Urothelium cell line (cell line): ENCODE results near the gene VIPR2.

Experiments
- DNase-seq: peaks from one replicate; pipeline ENCODE4 v3.0.0; 2011; ENCODE audit warnings: low spot score, mixed read lengths
- FAIRE-seq: peaks from 2 replicates; lab custom pipeline; 2011; peaks lifted over from hg19 to GRCh38; lab: Jason Lieb, UNC

Gene VIPR2

DNA sequence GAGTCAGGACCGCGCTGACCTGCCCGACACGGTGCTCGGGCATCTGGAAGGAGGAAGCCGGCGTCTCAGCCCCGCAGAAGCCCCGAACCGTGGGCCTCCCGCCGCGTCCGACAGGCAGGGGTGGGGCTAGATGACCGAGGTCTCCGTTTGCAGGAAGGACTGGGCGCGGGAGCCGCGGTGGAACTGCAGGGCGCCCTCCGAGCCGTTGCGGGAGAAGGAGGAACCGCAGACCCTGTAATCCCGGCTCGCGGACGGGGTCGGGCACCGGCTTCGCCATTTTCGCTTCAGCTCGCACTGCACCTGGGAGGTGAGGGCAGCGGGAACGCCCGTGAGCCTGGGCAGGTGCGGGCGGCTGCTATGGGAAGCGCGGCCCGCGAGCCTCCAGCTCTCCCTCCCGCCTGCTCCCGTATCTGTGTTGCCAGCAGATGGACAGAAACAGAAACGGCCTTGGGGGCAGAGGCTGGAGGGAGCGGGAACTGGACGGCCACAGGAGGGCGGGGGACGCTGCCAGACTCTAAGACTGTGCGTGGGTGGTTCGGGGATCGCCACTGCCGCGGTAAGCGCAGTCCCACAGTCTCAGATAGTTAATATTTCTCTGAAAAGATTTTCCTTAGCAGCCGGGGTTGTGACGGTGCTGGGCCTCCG, 114.1 kb downstream of the VIPR2 start:
- FAIRE-seq, result no peak
- peak; percentile 42 for DNase-seq

DNA sequence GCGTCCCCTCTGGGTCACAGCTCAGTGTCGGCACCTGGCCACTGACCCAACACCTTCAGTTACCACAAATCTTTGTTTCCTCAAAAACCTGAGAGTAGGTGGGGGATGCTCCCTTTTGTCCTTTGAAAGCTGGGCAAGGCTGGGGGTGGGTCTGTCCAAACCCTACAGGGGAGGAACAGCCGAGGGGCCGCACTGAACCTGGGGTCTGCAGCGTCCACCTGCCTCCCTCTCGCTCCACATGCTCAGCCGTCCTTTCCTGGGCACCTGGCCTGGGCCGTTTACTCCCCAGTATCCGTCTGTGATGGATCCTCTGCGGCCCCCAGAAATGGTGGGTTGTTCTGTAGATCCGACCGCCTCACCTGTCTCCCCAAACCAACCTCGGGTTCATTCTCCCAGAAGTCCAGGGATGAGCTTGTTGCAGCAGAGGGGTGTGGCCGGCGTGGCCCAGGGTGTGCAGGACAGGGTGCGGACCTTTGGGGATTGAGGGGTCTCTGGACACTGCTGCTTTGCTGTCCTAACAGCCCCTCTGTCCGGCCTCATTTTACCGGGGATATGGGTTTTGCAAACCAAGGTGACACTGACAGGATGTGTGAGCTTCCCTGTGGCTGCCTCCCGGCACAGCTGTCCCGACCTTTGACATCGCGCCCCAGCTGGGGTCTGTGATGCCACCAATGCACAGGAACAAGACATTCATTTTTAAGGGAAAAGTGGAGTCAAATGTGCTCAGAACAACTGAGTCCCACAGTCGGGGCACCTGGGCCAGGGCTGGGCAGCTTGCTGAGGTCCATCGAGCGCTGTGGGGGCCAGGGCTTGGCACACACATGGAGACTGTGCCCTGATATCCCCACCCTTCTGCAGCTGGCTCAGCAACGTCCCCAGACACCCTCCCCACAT, 115.9 kb downstream of the VIPR2 start:
- DNase-seq (no peak), FAIRE-seq (no peak)

DNA sequence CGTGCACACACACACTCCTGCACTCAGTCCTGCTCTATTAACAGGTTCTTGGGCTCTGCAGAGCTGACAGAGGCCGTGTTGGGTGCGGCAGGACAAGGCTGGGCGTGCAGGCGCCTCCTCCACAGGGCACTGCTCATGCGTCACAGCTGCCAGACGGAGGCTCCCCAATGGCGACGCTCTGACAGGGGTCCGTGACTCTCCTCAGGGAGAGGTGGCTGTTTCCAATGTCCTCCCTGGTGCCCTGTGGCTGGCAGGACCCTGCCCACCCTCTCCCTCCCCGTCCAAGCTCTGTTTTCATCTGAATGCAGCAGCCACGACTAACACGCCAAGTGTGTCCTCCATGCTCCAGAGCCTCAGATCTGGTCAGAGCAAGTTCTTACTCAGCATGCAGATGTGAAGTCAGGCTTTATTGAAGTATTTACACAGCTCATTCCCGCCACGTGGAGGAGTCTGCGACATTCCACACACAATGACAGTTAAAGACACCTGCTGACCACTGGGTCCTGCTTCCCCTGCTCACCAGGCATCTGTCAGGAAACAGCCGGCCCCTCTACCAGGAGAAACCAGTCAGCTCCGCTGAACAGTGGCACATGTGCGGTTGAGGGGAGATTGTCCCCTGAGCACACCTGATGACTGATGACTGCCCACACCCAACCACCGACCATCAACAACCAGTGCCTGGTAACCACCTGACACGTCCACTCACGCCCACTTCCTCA, 116.7 kb downstream of the VIPR2 start:
- no peak for FAIRE-seq
- DNase-seq, result no peak

DNA sequence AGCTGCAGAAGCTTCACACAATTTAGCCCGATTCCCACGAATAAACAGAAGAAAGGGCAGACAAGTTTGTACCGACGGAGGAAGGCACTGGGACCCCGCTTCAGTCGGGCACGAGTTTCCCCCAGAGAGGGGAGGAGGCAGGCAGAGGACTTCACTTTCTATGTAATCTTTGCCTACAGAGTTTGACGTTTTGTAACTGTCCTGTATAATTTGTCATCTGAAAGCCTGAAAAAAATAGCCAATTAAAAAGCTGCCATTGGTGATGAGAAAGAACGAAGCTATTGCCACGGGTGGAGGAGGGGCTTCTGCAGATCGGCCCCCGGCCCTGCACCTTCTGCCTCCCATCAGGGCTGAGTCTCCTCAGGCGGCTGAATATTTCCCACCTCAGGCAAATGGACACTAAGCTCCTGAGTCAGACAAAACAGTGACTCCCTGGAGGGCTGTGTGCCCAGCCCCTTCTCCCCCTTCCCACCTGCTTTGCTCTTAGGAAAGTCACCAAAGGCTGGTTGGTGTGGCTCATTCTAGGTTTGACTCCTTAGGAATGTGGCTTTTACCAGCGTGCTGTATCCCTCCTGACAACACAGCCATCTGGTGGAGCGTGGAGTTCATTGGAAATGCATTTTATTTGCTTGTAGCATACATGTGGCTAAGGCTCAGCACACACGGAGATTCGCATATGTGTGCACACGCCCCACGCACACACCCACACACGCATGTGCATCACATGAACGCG, 117.4 kb downstream of the VIPR2 start:
- DNase-seq (no peak), FAIRE-seq (no peak)

DNA sequence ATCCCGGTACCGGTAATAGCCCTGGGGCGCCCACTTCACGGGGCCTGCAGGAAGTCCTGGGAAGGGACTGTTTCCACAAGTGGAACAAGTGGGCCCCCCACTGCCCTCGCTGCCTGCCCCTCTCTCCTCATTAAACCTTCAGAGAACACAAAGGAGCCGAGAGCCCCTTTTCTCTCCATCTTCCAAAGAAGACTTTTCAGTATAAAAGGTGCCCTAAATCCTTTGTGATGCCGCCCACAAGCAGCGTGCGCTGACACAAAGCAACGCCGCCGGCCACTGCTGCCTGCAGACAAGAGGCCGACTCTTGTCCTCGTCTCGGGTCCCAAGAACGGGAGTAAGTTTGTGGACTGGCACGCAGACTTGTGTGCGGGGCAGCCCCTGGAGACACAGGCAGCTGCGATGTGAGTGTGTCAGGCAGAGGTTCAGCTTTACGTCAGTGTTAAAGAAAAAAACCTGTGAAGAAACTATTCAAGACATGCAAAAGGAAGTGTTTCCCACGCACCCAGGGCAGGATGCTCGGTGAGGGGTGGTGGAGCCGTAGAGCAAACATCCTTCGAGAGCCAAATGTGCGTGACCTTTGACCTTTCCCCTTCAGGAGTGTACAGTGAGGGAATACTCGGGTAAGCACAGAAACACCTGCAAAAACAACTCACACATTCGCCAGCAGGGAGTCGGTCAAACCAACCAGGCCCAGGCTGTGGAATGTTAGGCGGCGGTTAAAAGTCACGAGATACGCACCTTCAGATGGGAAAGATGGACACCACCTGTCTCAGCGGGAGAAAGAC, 118.2 kb downstream of the VIPR2 start:
- no peak for FAIRE-seq
- no peak for DNase-seq

DNA sequence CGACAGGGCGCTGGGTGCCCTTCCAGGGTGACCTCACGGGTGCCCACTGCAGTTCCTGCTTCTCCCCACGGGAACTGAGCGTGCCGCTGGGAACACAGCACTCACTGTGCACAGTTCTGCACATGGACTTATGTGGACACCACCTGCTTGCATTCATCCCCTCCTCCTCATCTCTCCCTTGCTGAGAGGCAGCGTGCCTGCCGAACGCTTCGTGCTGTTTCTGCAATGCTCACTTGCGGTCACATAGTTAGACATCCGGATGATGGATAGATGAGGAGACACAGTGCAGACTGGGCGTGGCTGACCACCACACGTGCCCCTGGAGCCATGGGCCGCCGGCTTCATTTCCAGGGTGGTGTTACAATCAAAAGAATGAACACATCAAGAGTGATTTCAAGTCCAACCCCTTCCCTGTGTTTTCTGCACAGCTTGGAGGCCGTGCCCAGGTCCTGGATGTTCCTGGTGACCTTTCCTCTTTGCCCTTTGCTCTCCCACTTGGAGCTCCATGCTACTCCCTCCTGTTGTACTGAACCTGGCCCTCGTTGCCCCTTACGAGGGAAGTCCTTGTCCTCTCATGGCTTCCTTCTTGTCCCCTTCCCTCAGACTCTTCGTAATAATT, 119.4 kb downstream of the VIPR2 start:
- FAIRE-seq, result no peak
- DNase-seq, result no peak

DNA sequence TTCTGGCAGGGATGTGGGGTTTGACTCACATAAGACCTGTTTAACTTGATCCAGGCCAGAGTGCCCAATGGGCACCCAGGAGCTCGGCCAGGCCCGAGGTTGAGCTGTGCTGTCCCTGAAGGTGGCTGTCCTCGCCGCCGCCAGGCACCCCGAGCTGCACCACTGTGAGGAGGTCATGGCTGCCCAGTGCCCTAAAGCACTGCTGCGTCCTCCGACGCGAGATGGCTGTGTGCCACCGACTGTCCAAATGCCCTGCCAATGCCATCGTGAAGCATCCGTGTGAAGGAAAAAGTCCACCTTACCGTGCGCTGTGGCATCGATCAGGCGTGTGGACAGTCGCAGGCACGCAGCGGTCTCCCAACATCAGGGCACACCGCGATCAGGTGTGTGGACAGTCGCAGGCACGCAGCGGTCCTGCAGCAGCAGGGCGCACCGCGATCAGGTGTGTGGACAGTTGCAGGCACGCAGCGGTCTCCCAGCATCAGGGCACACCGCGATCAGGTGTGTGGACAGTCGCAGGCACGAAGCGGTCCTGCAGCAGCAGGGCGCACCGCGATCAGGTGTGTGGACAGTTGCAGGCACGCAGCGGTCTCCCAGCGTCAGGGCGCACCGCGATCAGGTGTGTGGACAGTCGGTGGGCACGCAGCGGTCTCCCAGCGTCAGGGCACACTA, 120.3 kb downstream of the VIPR2 start:
- no peak for DNase-seq
- no peak for FAIRE-seq

DNA sequence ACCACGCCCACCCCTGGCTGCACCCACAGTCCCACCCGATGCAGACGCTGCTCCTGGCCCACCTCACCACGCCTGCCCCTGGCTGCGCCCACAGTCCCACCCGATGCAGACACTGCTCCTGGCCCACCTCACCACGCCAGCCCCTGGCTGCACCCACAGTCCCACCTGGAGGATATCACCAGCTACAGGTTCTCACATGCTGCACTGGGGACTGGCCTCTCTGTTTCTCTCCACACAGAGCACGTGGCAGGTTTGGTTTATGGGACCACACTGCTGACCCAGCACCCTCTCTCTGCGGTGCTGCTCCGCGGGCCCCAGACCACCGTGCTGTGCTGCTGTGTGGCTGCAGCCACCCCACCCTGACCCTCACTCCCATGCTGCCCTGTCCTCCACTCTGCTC, 120.9 kb downstream of the VIPR2 start:
- no peak for FAIRE-seq

DNA sequence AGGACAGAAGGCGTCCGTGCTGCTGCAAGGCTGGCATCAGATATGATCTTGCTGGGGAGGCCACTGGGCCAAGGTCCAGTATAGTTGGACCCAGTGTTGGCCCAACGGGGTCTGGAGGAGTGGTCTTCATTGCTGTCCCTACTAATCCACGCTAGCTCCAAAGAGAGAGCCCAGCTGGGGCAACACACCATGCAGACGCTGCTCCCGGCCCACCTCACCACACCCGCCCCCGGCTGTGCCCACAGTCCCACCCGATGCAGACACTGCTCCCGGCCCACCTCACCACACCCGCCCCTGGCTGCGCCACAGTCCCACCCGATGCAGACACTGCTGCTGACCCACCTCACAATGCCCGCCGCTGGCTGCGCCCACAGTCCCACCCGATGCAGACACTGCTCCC, 121.5 kb downstream of the VIPR2 start:
- no peak for FAIRE-seq
- no peak for DNase-seq

More for the DNA sequence above, 120.9 kb downstream of the VIPR2 start:
- no peak for DNase-seq

DNA sequence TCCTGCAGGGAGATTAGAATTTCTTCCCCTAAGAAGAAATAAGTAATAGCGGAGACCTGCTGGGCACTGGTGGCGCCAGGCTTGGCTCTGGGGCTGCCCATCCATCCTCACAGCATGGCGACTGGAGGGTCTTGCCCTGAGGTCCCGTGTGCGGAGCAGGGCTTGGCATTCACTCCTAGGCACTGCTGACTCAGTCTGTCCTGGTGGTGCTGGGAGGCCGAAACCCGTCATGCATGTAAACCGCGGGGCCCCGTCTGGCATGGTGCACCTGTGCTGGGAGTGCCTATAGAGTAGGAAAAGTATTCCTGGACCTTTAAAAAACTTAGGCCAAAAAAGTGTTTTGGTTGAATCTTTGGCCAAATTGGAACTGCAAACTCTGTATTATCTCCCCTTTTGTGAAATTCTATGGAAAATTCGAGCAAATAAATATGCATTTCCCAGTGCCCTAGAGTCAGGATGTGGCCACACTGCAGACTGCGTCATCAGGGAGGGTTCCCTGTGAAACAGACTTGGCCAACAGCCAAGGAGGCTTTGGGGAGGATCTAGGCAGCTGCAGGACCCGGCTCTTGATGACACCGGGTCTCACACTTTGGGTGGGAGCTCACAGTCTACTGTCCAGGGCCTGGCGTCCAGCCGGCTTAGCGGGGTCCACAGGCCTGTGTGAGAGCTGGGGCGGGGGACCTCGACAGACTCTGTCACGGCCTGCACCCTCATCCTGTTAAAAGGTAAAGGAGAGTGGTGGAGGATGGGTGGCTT, 122.3 kb downstream of the VIPR2 start:
- DNase-seq, result no peak

DNA sequence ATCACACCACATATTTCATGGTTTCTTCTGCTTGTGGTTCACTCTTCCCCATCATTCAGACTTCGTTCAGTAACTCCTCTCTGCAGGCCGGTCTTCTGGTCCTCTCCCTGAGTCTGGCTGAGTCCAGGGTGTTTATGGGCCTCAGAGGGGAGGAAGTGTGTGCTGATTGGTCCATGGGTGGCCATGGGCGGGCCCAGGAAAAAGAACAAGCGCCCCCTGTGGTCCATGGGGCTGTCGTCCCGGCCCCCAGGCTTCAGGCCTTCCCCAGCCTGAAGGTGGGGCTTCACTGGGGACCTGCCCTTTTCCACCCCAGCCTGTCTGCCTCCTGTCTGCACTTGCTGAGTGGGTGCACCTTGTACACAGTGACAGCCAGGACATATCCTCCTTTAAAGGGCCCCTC, 123.7 kb downstream of the VIPR2 start:
- FAIRE-seq (no peak), DNase-seq (no peak)

More for the DNA sequence above, 122.3 kb downstream of the VIPR2 start:
- FAIRE-seq, result no peak

DNA sequence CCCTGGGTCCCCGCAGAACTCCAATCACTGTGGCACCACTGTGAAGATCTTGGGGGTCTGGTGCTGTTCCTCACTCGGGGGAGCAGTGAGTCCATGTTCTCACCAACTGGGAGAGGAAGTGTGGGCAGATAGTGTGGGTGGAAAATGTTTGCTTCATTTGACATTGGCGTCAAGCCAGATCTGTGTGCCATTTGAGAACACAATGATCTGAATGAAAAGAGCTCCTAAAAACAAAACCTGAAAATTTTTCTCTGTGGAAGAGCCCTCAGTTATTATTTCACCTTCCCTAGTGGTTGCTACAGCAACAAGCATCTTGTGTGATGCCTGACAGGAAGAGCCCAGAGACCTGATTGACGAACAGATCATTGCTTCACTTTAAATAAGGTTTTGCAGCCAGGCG, 125.6 kb downstream of the VIPR2 start:
- DNase-seq, result no peak
- no peak for FAIRE-seq

DNA sequence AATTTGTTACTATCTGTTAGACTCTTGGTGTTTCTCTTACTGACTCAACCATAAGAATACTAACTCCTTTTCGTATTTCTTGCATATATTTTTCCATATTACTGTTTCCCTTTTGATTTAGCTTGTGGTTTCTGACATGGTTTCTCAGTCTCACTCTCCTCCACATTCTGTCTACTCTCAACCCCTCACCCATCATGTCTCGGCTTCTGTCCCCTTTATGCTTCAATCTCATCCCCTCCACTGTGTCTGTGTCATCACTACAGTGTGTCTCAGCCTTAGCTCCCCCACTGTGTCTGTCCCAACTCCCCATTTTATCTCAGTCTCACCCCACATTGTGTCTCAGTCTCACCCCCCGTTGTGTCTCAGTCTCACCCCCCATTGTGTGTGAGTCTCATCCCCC, 126.9 kb downstream of the VIPR2 start:
- DNase-seq, result no peak
- no peak for FAIRE-seq

DNA sequence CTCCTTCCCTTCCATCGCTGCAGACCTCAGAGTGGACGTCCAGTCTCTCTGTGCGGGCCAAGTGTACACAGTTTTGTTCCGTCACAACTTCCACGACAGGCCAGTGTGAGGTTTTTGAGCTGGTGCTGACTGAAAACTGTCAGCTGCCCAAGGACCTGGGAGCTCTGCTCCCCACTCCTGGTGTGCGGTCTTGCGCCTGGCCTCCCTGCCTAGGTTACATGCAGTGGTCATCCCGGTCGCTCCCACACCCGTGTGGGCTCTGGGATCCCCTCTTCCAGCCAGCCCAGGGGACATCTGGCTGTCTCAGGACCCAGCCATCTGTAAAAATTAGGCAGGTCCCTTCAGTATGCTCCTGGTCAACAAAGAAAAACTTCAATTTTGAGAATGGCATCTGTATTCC, 127.5 kb downstream of the VIPR2 start:
- DNase-seq (no peak), FAIRE-seq (no peak)

DNA sequence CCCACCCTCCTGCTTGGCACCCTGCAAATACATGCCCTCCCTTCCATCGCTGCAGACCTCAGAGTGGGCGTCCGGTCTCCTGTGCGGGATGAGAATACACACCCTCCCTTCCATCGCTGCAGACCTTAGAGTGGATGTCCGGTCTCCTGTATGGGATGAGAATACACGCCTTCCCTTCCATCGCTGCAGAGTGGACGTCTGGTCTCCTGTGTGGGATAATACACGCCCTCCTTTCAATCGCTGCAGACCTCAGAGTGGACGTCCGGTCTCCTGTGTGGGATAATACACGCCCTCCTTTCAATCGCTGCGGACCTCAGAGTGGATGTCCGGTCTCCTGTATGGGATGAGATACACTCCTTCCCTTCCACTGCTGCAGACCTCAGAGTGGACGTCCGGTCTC, 128.1 kb downstream of the VIPR2 start:
- FAIRE-seq, result no peak
- no peak for DNase-seq

DNA sequence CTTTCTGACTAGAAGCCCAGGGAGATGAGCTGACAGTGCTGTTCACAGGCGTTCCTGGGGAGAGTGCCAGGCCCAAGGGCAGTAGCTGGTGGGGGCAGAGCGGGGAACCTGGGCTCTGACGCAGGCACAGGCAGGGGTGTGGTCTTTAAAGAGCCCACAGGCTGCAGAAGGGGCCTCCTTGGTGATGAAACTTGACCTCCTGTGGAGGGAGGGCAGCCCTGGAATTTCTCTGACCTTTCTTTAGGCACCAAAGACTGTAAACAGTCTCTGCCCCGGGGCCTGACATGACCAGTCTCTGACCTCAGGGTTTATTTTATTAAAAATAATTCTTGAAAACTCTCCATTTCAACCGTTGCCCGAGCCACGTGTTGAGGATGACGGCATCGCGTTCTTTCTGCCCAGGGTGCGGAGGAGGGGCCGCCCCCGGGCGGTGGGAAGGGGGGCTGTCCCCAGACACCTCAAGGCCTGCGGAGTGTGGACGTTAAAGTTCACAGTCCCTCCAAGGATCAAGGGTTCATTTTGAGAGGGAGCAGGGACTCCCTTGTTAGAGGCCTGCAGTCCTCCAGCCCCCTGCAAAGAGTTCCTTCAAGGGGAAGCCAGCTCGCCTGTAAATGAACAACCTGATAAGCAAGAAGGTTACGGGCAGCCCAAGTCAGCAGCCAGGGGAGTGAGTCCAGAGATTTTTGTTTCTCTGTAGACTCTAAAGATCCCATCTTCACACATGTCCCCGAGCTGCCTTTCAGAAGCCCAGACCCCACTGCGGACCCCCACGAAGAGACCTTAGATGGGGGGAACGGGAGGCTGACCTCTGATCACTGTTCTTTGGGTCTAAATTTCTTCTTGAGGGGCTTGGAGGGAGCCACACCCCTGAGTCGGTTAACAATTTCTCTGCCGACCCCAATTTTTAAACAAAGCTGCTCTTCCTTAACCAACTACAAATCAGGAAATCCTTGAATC, 128.9 kb downstream of the VIPR2 start:
- FAIRE-seq, result no peak
- DNase-seq, result peak; percentile 15

DNA sequence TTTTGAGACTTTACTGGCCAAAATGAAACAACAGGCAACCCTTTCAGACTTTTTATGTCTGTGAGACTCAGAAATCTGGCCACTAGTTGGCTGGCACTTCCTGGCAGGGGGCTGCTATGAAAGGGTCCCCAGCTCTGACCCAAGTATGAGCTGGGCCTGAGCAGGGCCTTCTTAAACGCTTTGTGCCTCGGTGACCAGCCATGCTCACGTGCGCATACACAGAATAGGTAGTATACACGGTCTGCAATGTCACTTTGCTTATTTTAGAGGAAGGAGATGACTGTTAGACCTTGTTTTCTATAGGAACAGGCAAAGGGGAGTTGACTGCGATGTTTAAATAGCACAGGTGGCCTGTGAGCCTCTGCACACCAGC, 129.6 kb downstream of the VIPR2 start:
- FAIRE-seq, result no peak
- DNase-seq, result no peak
